HepG2 (cell line): Measurements from ENCODE around the gene SF3A2. TPM values are rescaled to one million over a fixed set of nuclear protein-coding genes. Genes with fewer than 3 reads are reported as not detected.

ENCODE experiments used
- ATAC-seq: fragments of 200-7000 bp; cut with Tn5 transposase; 3 replicates; pipeline ENCODE4 v1.9.1; 2020; ENCODE audit warnings: mild to moderate bottlenecking, moderate library complexity
- BruUV-seq: library from RNA; stranded (reverse); fragments of 400-500 nt; replicated peaks from 2 replicates; lab custom pipeline; 2021; lab: Mats Ljungman, UMichigan
- CTCF ChIA-PET: fragments of 300-600 bp; formaldehyde crosslinking; extraction: SDS; loops from one replicate; lab custom pipeline; 2021; ENCODE audit warnings: low total read pairs, inconsistent platforms, low intra/inter-chr PET ratio; lab: Yijun Ruan, JAX
- POLR2A ChIA-PET: fragments of 350-600 bp; sonication (Branson Sonifier 250); formaldehyde crosslinking; loops from one replicate; lab custom pipeline; 2020; ENCODE audit warnings: antibody characterized with exemption, inconsistent platforms; lab: Yijun Ruan, JAX
- DNase-seq: peaks from one replicate; pipeline ENCODE4 v3.0.0-alpha.2; 2015; ENCODE audit warnings: low spot score
- FAIRE-seq: peaks from 3 replicates; lab custom pipeline; 2011; peaks lifted over from hg19 to GRCh38; lab: Jason Lieb, UNC
- H2AFZ ChIP-seq: one replicate; pipeline ENCODE4 v1.6.1; 2011; ENCODE audit warnings: low read length, inconsistent platforms
- H3K27ac ChIP-seq: fragments of 300-600 bp; 3 replicates; pipeline ENCODE4 v1.8.0; 2011; ENCODE audit warnings: mixed run types, mild to moderate bottlenecking, mixed read lengths, low read length, inconsistent platforms; ENCODE audit not compliant: insufficient read depth; ENCODE audit errors: extremely low read length
- H3K27me3 ChIP-seq, 2 experiments: fragments of 200-600 bp in 1 of 2; 2 replicates in 1 of 2; 3 replicates in 1 of 2; pipeline versions ENCODE4 v1.6.0 to v1.8.0; 2011; ENCODE audit warnings: low read length in 2 of 2, mild to moderate bottlenecking in 2 of 2, moderate library complexity in 2 of 2, inconsistent platforms in 1 of 2; ENCODE audit not compliant: insufficient read depth in 2 of 2, control insufficient read depth in 1 of 2
- H3K36me3 ChIP-seq, 2 experiments: fragments of 200-600 bp in 1 of 2; replicated peaks in 1 of 2; 2 replicates in 1 of 2; 3 replicates in 1 of 2; pipeline versions ENCODE4 v1.5.1 to v1.8.0; 2011; ENCODE audit warnings: low read length in 2 of 2, inconsistent platforms in 1 of 2; ENCODE audit not compliant: insufficient read depth in 2 of 2, control insufficient read depth in 1 of 2
- H3K4me1 ChIP-seq: 2 replicates; pipeline ENCODE4 v1.5.1; 2012; ENCODE audit warnings: low read length, inconsistent platforms; ENCODE audit not compliant: insufficient read depth
- H3K4me2 ChIP-seq: 2 replicates; pipeline ENCODE4 v1.6.0; 2011; ENCODE audit warnings: low read depth, low read length, inconsistent platforms
- H3K4me3 ChIP-seq, 3 experiments: fragments of 200-600 bp in 1 of 3; sonication (generic), shearing (Covaris generic) in 1 of 3; replicated peaks in 1 of 3; 2 replicates each; pipeline ENCODE4 v1.5.1; 2011 to 2016; ENCODE audit warnings: low read length in 3 of 3, inconsistent platforms in 2 of 3, low read depth in 2 of 3, mild to moderate bottlenecking in 2 of 3, control low read depth in 1 of 3, mixed read lengths in 1 of 3; ENCODE audit not compliant: insufficient read depth in 1 of 3
- H3K79me2 ChIP-seq: one replicate; pipeline ENCODE4 v1.6.1; 2011; ENCODE audit warnings: low read length, inconsistent platforms; ENCODE audit not compliant: insufficient read depth
- H3K9ac ChIP-seq: 2 replicates; pipeline ENCODE4 v1.6.0; 2011; ENCODE audit warnings: mild to moderate bottlenecking, low read depth, low read length, inconsistent platforms; ENCODE audit not compliant: insufficient read depth
- H3K9me3 ChIP-seq: 2 replicates; pipeline ENCODE4 v1.5.1; 2012; ENCODE audit warnings: mild to moderate bottlenecking, low read length
- H4K20me1 ChIP-seq: 2 replicates; pipeline ENCODE4 v1.6.0; 2011; ENCODE audit warnings: inconsistent platforms, mild to moderate bottlenecking, low read length, moderate library complexity; ENCODE audit not compliant: insufficient read depth
- ARNTL ChIP-seq: sonication (generic); formaldehyde crosslinking; IDR thresholded peaks from 2 replicates; pipeline ENCODE4 v1.4.0; 2020; ENCODE audit warnings: mild to moderate bottlenecking, missing genetic modification reagents
- NCOA1 ChIP-seq: sonication (generic); formaldehyde crosslinking; IDR thresholded peaks from 2 replicates; pipeline ENCODE4 v1.9.0; 2021; ENCODE audit warnings: missing genetic modification reagents
- POLR2A ChIP-seq, 2 experiments: IDR thresholded peaks; 2 replicates each; pipeline ENCODE4 v1.6.1; 2011; ENCODE audit warnings: low read depth in 2 of 2, low read length in 2 of 2, mild to moderate bottlenecking in 1 of 2, moderate library complexity in 1 of 2; ENCODE audit not compliant: insufficient read depth in 1 of 2
- RBM22 ChIP-seq: fragments of 200-400 bp; formaldehyde crosslinking; optimal IDR thresholded peaks from 2 replicates; pipeline ENCODE3; 2017; ENCODE audit warnings: mild to moderate bottlenecking, low read length, moderate library complexity
- RXRB ChIP-seq: IDR thresholded peaks from 2 replicates; pipeline ENCODE4 v1.6.1; 2016; ENCODE audit warnings: borderline replicate concordance, missing genetic modification reagents, missing compliant biosample characterization
- SP4 ChIP-seq: sonication (generic); formaldehyde crosslinking; IDR thresholded peaks from 2 replicates; pipeline ENCODE4 v1.8.1; 2023; ENCODE audit warnings: mild to moderate bottlenecking, missing genetic modification reagents
- WGBS: methylation state at CpG from one replicate; pipeline ENCODE4 v1.1.6; 2017; ENCODE audit warnings: low lambda C conversion rate; 5-methylcytosine and 5-hydroxymethylcytosine counted together
- in situ Hi-C: cut with HindIII; loops from 2 replicates; pipeline ENCODE4 v1.10.0; 2017; ENCODE audit warnings: low pct_unique_long_range_greater_than_20kb; ENCODE audit not compliant: extremely low pct_ligation_motif_present
- intact Hi-C: fragments of 100-400 bp; cut with micrococcal nuclease; formaldehyde crosslinking; loops from one replicate; pipeline ENCODE4 v1.10.0; 2022; ENCODE audit not compliant: unreplicated experiment
- polyA plus RNA-seq, 8 experiments: library from polyadenylated mRNA; depleted of rRNA in 3 of 8; stranded (reverse) in 7 of 8; unstranded in 1 of 8; fragments of >200 nt; fragmentation: Illumina TruSeq in 4 of 8; extraction: Trizol in 4 of 8; gene quantifications; 2 replicates each; pipeline versions ENCODE4 v1.2.1 to v1.2.3, GENCODE V29; 2011 to 2016; ENCODE audit warnings: low read depth in 4 of 8, missing spikeins in 1 of 8, mixed read lengths in 1 of 8; ENCODE audit not compliant: insufficient read depth in 1 of 8
- total RNA-seq, 5 experiments: library from RNA; depleted of rRNA; stranded (reverse); fragments of >200 nt; fragmentation: Illumina TruSeq; extraction: Trizol; gene quantifications; 2 replicates each; pipeline ENCODE4 v1.2.3, GENCODE V29; 2016; ENCODE audit warnings: low read depth in 1 of 5
- TF ChIP-seq, protein P1 (sequence below): sonication (generic); formaldehyde crosslinking; IDR thresholded peaks from 2 replicates; pipeline ENCODE4 v1.5.0; 2020; ENCODE audit warnings: mild to moderate bottlenecking, missing genetic modification reagents, borderline replicate concordance
- TF ChIP-seq, protein P2 (sequence below): sonication (generic); formaldehyde crosslinking; IDR thresholded peaks from 2 replicates; pipeline ENCODE4 v1.4.0; 2020; ENCODE audit warnings: missing genetic modification reagents, mild to moderate bottlenecking, borderline replicate concordance
- TF ChIP-seq, protein P3 (sequence below): sonication (generic); formaldehyde crosslinking; IDR thresholded peaks from 2 replicates; pipeline ENCODE4 v1.5.0; 2020; ENCODE audit warnings: mild to moderate bottlenecking, missing genetic modification reagents
- TF ChIP-seq, protein P4 (sequence below): sonication (generic); formaldehyde crosslinking; IDR thresholded peaks from 2 replicates; pipeline ENCODE4 v1.5.0; 2020; ENCODE audit warnings: missing genetic modification reagents, mild to moderate bottlenecking, borderline replicate concordance

Gene SF3A2
- total and polyA plus RNA-seq, 2 of the 13 experiments (the other 11 are each of a cell fraction or from before 2014, with no cell fraction given): 8.6 to 8.8 TPM

DNA sequence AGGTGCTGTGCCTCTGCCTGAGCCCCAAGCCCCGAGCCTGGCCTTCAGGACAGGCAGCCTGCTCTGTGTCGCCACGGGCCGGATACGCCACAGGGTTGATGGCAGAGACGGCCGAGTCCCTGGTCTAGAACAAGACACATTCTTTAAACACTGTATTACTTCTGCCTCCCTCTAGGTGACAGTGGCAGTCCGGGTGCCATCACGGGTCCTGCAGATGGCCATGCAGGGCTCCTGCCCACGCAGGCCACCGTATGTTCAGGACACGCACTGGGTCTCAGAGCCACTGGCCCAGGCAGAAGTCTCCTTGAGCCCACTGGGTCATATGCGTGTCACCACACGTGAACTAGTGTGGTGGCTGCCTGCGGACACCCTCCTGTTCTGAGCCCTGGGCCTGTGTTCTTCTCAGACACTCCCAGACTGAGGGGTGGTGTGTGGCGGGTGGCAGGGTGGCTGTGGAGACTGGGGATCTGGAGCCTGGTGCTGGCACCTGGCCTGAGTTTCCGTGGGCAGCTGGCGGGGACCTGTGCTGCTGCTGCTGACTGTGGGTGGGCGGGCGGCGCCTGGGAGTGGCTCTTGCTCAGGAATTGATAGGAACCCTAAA, 4.9 kb upstream of the SF3A2 start:
- H4K20me1 ChIP-seq: peaks cover 10% of the 10 kb centered on the region; the same call in 1 of the 2 replicates
- intact Hi-C loops: loop anchor here (10.0 kb wide), 2 partner anchors 77 to 83 kb away; partner anchors contain the start of gene AP3D1
- H3K27ac ChIP-seq: no peak overlapping the region
- in situ Hi-C loops: loop anchor here (10.0 kb wide), 1 partner anchor 83 kb away; no protein-coding TSS in a partner anchor
- peaks cover 29% of the 10 kb centered on the region for H3K4me1 ChIP-seq
- 92% methylated on average over 9 of the region's 21 CpGs for WGBS
- no peaks in the 10 kb centered on the region for H3K9me3 ChIP-seq
- no TSS peak for BruUV-seq
- H3K9ac ChIP-seq: no peak overlapping the region
- H2AFZ ChIP-seq: no peak overlapping the region
- FAIRE-seq: no peak
- no peak overlapping the region for H3K4me3 ChIP-seq
- H3K36me3 ChIP-seq: peaks cover 25 to 35% of the 10 kb centered on the region in 2 experiments; a peak in 4 of 5 replicates
- no peak for DNase-seq
- H3K79me2 ChIP-seq: peaks cover 7% of the 10 kb centered on the region
- ChIA-PET CTCF (no interaction called here), POLR2A (interaction anchor here (0.6 to 0.9 kb wide), 3 partner anchors 16 to 193 kb away, joined by 3 to 6 read pairs (median 3); no protein-coding TSS in a partner anchor)
- no peak overlapping the region for H3K4me2 ChIP-seq
- no peaks in the 10 kb centered on the region for H3K27me3 ChIP-seq
- peak; percentile 22 for ATAC-seq
- TF ChIP-seq RBM22 (peak; percentile 94), SP4 (CRISPR knock-in tag) (no peak), POLR2A (IDR thresholded peaks at IDR 0.05; ENCODE audit: insufficient read depth in 1 of 2, low read depth in 2 of 2, low read length in 2 of 2) (peak in 1 of 2 experiments; percentile 18; a peak in 2 of 4 replicates), NCOA1 (no peak), ARNTL (CRISPR knock-in tag) (no peak), RXRB (no peak)
- TF ChIP-seq, protein P1, sequence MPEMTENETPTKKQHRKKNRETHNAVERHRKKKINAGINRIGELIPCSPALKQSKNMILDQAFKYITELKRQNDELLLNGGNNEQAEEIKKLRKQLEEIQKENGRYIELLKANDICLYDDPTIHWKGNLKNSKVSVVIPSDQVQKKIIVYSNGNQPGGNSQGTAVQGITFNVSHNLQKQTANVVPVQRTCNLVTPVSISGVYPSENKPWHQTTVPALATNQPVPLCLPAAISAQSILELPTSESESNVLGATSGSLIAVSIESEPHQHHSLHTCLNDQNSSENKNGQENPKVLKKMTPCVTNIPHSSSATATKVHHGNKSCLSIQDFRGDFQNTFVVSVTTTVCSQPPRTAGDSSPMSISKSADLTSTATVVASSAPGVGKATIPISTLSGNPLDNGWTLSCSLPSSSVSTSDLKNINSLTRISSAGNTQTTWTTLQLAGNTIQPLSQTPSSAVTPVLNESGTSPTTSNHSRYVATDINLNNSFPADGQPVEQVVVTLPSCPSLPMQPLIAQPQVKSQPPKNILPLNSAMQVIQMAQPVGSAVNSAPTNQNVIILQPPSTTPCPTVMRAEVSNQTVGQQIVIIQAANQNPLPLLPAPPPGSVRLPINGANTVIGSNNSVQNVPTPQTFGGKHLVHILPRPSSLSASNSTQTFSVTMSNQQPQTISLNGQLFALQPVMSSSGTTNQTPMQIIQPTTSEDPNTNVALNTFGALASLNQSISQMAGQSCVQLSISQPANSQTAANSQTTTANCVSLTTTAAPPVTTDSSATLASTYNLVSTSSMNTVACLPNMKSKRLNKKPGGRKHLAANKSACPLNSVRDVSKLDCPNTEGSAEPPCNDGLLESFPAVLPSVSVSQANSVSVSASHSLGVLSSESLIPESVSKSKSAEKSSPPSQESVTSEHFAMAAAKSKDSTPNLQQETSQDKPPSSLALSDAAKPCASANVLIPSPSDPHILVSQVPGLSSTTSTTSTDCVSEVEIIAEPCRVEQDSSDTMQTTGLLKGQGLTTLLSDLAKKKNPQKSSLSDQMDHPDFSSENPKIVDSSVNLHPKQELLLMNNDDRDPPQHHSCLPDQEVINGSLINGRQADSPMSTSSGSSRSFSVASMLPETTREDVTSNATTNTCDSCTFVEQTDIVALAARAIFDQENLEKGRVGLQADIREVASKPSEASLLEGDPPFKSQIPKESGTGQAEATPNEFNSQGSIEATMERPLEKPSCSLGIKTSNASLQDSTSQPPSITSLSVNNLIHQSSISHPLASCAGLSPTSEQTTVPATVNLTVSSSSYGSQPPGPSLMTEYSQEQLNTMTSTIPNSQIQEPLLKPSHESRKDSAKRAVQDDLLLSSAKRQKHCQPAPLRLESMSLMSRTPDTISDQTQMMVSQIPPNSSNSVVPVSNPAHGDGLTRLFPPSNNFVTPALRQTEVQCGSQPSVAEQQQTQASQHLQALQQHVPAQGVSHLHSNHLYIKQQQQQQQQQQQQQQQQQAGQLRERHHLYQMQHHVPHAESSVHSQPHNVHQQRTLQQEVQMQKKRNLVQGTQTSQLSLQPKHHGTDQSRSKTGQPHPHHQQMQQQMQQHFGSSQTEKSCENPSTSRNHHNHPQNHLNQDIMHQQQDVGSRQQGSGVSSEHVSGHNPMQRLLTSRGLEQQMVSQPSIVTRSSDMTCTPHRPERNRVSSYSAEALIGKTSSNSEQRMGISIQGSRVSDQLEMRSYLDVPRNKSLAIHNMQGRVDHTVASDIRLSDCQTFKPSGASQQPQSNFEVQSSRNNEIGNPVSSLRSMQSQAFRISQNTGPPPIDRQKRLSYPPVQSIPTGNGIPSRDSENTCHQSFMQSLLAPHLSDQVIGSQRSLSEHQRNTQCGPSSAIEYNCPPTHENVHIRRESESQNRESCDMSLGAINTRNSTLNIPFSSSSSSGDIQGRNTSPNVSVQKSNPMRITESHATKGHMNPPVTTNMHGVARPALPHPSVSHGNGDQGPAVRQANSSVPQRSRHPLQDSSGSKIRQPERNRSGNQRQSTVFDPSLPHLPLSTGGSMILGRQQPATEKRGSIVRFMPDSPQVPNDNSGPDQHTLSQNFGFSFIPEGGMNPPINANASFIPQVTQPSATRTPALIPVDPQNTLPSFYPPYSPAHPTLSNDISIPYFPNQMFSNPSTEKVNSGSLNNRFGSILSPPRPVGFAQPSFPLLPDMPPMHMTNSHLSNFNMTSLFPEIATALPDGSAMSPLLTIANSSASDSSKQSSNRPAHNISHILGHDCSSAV: no peak
- TF ChIP-seq, protein P2, sequence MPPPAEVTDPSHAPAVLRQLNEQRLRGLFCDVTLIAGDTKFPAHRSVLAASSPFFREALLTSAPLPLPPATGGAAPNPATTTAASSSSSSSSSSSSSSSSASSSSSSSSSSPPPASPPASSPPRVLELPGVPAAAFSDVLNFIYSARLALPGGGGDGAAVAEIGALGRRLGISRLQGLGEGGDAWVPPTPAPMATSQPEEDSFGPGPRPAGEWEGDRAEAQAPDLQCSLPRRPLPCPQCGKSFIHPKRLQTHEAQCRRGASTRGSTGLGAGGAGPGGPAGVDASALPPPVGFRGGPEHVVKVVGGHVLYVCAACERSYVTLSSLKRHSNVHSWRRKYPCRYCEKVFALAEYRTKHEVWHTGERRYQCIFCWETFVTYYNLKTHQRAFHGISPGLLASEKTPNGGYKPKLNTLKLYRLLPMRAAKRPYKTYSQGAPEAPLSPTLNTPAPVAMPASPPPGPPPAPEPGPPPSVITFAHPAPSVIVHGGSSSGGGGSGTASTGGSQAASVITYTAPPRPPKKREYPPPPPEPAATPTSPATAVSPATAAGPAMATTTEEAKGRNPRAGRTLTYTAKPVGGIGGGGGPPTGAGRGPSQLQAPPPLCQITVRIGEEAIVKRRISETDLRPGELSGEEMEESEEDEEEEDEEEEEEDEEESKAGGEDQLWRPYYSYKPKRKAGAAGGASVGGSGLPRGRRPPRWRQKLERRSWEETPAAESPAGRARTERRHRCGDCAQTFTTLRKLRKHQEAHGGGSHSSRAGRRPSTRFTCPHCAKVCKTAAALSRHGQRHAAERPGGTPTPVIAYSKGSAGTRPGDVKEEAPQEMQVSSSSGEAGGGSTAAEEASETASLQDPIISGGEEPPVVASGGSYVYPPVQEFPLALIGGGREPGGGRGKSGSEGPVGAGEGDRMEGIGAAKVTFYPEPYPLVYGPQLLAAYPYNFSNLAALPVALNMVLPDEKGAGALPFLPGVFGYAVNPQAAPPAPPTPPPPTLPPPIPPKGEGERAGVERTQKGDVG (CRISPR knock-in tag): no peak
- TF ChIP-seq, protein P3, sequence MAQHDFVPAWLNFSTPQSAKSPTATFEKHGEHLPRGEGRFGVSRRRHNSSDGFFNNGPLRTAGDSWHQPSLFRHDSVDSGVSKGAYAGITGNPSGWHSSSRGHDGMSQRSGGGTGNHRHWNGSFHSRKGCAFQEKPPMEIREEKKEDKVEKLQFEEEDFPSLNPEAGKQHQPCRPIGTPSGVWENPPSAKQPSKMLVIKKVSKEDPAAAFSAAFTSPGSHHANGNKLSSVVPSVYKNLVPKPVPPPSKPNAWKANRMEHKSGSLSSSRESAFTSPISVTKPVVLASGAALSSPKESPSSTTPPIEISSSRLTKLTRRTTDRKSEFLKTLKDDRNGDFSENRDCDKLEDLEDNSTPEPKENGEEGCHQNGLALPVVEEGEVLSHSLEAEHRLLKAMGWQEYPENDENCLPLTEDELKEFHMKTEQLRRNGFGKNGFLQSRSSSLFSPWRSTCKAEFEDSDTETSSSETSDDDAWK (CRISPR knock-in tag): no peak
- TF ChIP-seq, protein P4, sequence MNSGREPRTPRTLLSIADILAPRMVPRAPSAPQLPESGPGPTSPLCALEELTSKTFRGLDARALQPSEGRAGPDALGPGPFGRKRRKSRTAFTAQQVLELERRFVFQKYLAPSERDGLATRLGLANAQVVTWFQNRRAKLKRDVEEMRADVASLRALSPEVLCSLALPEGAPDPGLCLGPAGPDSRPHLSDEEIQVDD (CRISPR knock-in tag): no peak
